Thoracic aorta (tissue), 2 donors: ENCODE measurements around the gene RNF144B. TPM values are rescaled to one million over a fixed set of nuclear protein-coding genes. Genes with fewer than 3 reads are reported as not detected.

ENCODE experiments used
- ATAC-seq: fragments of 150-250 bp; one replicate; pipeline ENCODE4 v1.8.0; 2017; ENCODE audit warnings: low read depth; ENCODE audit not compliant: insufficient number of reproducible peaks, low FRiP score
- DNase-seq: peaks from one replicate; pipeline ENCODE4 v3.0.0-alpha.2; 2020; ENCODE audit warnings: low spot score
- H3K27ac ChIP-seq, 2 donors: fragments of 200-600 bp; sonication (generic); 1 replicate in 1 of 2; 2 replicates in 1 of 2; pipeline ENCODE4 v1.5.1; 2016; ENCODE audit warnings: mild to moderate bottlenecking in 2 of 2, moderate library complexity in 2 of 2
- H3K27me3 ChIP-seq: fragments of 200-600 bp; sonication (generic); replicated peaks from 2 replicates; pipeline ENCODE4 v1.6.0; 2016; ENCODE audit warnings: mild to moderate bottlenecking; ENCODE audit not compliant: insufficient read depth
- H3K36me3 ChIP-seq: fragments of 200-600 bp; sonication (generic); one replicate; pipeline ENCODE4 v1.5.1; 2016
- H3K4me1 ChIP-seq, 2 donors: fragments of 200-600 bp; sonication (generic); 1 replicate in 1 of 2; 2 replicates in 1 of 2; pipeline versions ENCODE4 v1.5.1 to v1.6.0; 2016; ENCODE audit warnings: low read depth in 2 of 2, mild to moderate bottlenecking in 1 of 2; ENCODE audit not compliant: control insufficient read depth in 1 of 2
- H3K4me3 ChIP-seq: fragments of 200-600 bp; sonication (generic); 2 replicates; pipeline ENCODE4 v1.5.1; 2016; ENCODE audit warnings: mild to moderate bottlenecking
- H3K9me3 ChIP-seq: fragments of 200-600 bp; sonication (generic); 2 replicates; pipeline ENCODE4 v1.5.1; 2016
- total RNA-seq, 2 donors: library from RNA; depleted of rRNA; stranded (reverse); fragments of >200 nt; gene quantifications; one replicate each; pipeline versions ENCODE4 v1.1.0 to v1.2.3, GENCODE V29; 2016
- TF ChIP-seq, protein P1 (sequence below): fragments of 200-600 bp; sonication (generic); IDR thresholded peaks from one replicate; pipeline ENCODE4 v1.5.1; 2019; ENCODE audit warnings: antibody characterized with exemption

RNF144B gene
- total RNA-seq, 2 donors from 2014 or later = 15.8 to 24.3 TPM

DNA sequence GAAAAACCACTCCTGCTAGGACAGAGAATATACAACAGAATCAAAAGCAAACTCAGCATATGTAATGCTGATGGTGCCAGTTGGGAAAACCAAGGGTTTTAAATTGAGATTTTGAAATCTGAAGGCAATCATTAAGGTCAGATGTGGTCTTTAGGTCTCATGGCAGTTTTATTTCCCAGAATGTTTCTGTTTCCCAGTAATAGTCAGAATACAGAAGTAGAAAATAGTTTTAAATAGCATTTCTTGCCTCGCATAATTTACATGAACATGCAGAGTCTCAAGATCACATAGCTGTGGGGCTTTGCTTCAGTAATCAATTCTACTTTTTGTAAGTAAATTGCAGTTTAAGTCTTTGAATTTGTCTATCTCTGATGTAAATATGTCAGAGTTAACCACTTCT lies 58.1 kb downstream of the RNF144B start:
- Histone ChIP-seq H3K4me3 (no peak overlapping the region), H3K9me3 (no peaks in the 10 kb centered on the region), H3K27me3 (no peaks in the 10 kb centered on the region), H3K27ac (no peak overlapping the region), H3K4me1 (peaks cover 0 to 26% of the 10 kb centered on the region in 2 donors), H3K36me3 (no peaks in the 10 kb centered on the region)
- TF ChIP-seq, protein P1, sequence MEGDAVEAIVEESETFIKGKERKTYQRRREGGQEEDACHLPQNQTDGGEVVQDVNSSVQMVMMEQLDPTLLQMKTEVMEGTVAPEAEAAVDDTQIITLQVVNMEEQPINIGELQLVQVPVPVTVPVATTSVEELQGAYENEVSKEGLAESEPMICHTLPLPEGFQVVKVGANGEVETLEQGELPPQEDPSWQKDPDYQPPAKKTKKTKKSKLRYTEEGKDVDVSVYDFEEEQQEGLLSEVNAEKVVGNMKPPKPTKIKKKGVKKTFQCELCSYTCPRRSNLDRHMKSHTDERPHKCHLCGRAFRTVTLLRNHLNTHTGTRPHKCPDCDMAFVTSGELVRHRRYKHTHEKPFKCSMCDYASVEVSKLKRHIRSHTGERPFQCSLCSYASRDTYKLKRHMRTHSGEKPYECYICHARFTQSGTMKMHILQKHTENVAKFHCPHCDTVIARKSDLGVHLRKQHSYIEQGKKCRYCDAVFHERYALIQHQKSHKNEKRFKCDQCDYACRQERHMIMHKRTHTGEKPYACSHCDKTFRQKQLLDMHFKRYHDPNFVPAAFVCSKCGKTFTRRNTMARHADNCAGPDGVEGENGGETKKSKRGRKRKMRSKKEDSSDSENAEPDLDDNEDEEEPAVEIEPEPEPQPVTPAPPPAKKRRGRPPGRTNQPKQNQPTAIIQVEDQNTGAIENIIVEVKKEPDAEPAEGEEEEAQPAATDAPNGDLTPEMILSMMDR = no peak
- DNase-seq (no peak), ATAC-seq (no peak)

DNA sequence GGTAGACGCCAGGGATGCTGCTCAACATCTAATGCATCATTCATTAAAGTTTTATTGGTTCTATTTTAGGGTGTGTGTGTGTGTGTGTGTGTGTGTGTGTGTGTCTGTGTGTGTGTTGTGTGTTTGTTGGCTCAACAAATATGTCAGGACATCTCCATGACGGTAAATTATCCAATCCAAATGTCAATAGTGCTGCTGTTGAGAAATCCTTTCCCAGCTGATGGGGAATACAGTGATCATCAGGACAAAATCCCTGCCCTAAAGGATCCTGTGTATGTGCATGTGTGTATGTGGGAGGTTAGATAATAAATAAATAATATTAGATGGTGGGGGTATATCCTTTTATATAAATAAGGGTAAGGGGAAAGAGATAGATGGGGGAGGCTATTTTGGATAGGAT lies 59.6 kb downstream of the RNF144B start:
- H3K27me3 ChIP-seq = no peaks in the 10 kb centered on the region
- TF ChIP-seq, protein P1 = no peak
- H3K36me3 ChIP-seq = no peaks in the 10 kb centered on the region
- peaks cover 0 to 26% of the 10 kb centered on the region in 2 donors for H3K4me1 ChIP-seq
- H3K27ac ChIP-seq = no peak overlapping the region
- H3K9me3 ChIP-seq = no peaks in the 10 kb centered on the region
- no peak for ATAC-seq
- no peak for DNase-seq
- H3K4me3 ChIP-seq = no peak overlapping the region

DNA sequence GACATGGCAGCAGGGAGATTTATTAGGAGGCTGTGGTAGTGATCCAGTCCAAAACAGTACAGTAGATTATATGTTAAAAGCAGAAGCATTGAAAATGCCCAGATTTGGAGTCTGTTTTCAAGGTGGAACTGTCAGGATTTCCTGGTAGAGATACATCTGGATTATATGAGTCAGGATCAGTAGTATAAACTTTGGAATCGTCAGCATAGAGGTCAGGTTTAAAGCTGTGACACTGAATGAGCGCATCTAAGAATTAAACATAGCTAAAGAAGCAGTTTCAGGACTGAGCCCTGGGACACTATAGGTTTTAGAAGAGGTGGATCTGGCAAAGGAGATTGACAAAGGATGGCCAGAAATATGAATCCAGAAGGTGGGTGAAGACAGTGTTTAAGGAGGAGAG lies 60.4 kb downstream of the RNF144B start:
- peaks cover 0 to 26% of the 10 kb centered on the region in 2 donors for H3K4me1 ChIP-seq
- H3K27me3 ChIP-seq = no peaks in the 10 kb centered on the region
- TF ChIP-seq, protein P1 = no peak
- no peaks in the 10 kb centered on the region for H3K36me3 ChIP-seq
- H3K27ac ChIP-seq = no peak overlapping the region
- DNase-seq (no peak), ATAC-seq (no peak)
- no peaks in the 10 kb centered on the region for H3K9me3 ChIP-seq
- H3K4me3 ChIP-seq = no peak overlapping the region

DNA sequence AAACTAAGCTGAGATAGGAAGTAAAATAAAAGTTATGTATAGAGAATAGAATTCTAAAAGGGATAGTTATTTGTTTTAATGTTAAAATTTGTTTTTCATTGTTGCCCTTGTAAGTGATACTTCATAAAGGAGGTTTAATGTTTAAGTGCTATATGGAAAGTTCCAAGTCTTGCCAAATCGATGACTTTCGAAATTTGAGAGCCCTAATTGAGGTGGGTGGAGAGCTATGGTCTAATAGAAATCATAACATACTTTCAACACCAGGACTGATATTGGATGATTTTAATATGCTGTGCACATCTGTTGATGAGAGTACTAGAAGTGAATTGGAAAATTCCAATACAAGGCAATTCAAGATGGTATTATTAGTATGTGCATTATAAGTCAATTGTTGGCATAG lies 64.6 kb downstream of the RNF144B start:
- no peaks in the 10 kb centered on the region for H3K27me3 ChIP-seq
- H3K27ac ChIP-seq = no peak overlapping the region
- H3K9me3 ChIP-seq = no peaks in the 10 kb centered on the region
- H3K36me3 ChIP-seq = no peaks in the 10 kb centered on the region
- H3K4me1 ChIP-seq = no peaks in the 10 kb centered on the region
- TF ChIP-seq, protein P1 = no peak
- ATAC-seq = no peak
- no peak for DNase-seq
- H3K4me3 ChIP-seq = no peak overlapping the region

DNA sequence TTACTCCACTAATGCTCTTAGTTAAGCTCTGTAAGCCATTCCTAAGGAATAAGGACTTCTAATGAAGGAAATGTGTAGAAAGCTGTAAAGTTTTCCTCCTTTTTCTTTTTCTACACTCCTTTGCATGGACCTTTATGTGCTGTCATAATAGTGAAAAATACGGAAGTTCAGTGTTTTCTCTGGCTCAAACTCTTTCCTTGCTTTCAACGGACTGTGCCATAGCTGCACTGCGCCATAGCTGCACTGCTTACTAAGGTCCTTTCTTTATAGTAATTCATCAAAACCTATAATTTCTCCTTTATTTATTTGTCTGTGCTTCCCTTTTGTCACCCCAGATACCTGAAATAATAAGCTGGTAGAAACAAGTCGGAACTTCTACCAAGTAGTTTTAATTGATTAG lies 67.3 kb downstream of the RNF144B start:
- no peaks in the 10 kb centered on the region for H3K9me3 ChIP-seq
- no peaks in the 10 kb centered on the region for H3K36me3 ChIP-seq
- no peaks in the 10 kb centered on the region for H3K4me1 ChIP-seq
- ATAC-seq = no peak
- DNase-seq = no peak
- H3K27ac ChIP-seq = no peak overlapping the region
- no peak overlapping the region for H3K4me3 ChIP-seq
- H3K27me3 ChIP-seq = no peaks in the 10 kb centered on the region
- TF ChIP-seq, protein P1 = no peak
